T-helper 1 cell (primary cell): ENCODE data around the gene CERS3.

Experiments used
- DNase-seq, 5 donors: peaks; one replicate each; pipeline ENCODE4 v3.0.0-alpha.2; 2012 to 2020

The CERS3 gene

DNA sequence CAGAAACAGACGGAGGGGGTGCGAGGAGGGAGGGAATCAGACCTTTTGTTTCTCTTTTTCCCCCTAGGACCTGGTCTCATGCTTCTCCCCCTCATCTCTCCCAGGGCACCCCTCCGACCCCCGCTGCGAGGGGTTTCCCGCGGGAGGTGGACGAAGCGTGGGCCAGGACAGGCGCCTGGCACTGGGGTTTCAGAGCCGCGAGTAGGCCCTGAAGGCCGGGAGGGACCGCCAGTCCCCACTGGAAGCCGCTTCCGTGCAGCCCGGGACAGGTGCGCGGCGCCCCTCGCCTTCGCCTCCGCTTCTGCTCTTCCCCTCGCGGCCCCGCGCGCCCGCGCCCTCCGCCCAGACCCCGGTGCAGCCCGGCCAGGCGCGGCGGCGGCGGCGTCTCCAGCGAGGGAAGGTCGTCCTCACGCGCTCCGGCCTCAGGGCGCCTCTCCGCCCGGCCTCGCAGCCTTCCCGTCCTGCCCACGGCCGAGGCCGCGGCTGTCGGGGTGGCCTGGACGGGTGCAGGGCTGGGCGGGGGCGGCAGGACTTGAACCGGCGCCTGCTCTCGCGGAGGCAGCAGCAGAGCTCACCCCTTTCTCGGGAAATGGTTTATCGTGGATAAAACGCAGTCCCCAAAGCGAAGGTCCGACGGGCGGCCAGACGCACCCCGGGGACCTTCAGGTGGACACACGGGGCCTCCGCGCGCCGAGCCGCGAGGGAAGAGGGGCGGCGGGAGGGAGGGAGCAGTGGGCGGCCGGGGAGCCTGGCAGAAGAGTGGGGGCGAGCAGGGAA, 155.4 kb downstream of the CERS3 start:
- no peak for DNase-seq

GRCh38 chr15:100372739-100373119, 156.0 kb downstream of the CERS3 start:
- DNase-seq: no peak

- DNase-seq: no peak
Observed at GRCh38 chr15:100355342-100355741, 173.4 kb downstream of the CERS3 start.

- no peak for DNase-seq
Observed at GRCh38 chr15:100353449-100353848, 175.3 kb downstream of the CERS3 start.

GRCh38 chr15:100350434-100351226, 178.1 kb downstream of the CERS3 start:
- DNase-seq: peak in 1 of 5 donors; percentile 53
